ENCODE data around the gene SUSD3.

DNA sequence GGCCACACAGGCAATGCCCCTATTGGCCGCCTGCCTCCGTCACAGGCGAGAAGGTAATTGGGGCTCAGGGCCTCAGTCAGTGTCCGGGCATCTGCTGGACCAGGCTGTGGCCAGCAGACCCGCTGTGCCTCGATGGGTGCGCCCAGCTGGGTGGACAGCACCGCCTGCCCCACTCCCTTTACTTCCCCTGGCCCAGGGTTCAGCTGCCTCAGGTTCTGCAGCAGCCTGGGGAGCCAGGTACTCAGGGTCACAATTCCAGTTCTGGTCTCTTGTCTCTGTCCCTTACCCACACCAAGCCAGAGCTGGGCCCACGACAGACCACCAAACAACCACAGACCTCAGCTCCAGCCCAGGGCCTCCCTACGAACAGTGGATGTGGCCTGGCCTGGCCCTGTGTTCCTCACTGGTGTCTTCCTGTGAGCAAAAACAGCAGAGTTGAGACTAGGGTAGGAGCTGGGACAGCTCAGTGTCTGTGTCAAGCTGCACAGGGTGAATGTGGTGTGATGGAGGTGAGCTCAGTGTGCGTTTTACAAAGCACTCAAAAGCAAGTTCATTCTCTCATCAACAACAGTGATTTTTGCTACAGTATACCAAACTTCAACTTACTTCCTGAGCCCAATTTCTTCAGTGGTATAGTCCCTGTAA is 33.4 kb upstream of the SUSD3 start:
- TF ChIP-seq, protein P1, sequence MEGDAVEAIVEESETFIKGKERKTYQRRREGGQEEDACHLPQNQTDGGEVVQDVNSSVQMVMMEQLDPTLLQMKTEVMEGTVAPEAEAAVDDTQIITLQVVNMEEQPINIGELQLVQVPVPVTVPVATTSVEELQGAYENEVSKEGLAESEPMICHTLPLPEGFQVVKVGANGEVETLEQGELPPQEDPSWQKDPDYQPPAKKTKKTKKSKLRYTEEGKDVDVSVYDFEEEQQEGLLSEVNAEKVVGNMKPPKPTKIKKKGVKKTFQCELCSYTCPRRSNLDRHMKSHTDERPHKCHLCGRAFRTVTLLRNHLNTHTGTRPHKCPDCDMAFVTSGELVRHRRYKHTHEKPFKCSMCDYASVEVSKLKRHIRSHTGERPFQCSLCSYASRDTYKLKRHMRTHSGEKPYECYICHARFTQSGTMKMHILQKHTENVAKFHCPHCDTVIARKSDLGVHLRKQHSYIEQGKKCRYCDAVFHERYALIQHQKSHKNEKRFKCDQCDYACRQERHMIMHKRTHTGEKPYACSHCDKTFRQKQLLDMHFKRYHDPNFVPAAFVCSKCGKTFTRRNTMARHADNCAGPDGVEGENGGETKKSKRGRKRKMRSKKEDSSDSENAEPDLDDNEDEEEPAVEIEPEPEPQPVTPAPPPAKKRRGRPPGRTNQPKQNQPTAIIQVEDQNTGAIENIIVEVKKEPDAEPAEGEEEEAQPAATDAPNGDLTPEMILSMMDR (IDR thresholded peaks at IDR 0.05; ENCODE audit: low read depth, low read length, missing input control): no peak
- TF ChIP-seq REST (IDR thresholded peaks at IDR 0.05) (no peak), RAD21 (IDR thresholded peaks at IDR 0.05) (no peak), HNF4G (IDR thresholded peaks at IDR 0.05) (no peak), YY1 (IDR thresholded peaks at IDR 0.05) (no peak), RXRA (IDR thresholded peaks at IDR 0.05) (no peak), HNF4A (conservative IDR thresholded peaks at IDR 0.05) (no peak)
- TF ChIP-seq, protein P2, sequence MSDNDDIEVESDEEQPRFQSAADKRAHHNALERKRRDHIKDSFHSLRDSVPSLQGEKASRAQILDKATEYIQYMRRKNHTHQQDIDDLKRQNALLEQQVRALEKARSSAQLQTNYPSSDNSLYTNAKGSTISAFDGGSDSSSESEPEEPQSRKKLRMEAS (IDR thresholded peaks at IDR 0.05): no peak
- TF ChIP-seq, protein P3, sequence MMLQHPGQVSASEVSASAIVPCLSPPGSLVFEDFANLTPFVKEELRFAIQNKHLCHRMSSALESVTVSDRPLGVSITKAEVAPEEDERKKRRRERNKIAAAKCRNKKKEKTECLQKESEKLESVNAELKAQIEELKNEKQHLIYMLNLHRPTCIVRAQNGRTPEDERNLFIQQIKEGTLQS (IDR thresholded peaks at IDR 0.05): no peak
